M059J (cell line): ENCODE measurements around the gene YIPF6. TPM values are rescaled to one million over a fixed set of nuclear protein-coding genes. Genes with fewer than 3 reads are reported as not detected.
"Not testable (repeated sequence)": the region's sequence is repeated elsewhere in the genome, so short reads cannot be mapped to it uniquely, and the experiment has no call there.

Experiments
- DNase-seq: peaks from one replicate; pipeline ENCODE4 v3.0.0-alpha.2; 2012; ENCODE audit warnings: low read depth
- total RNA-seq: library from RNA; depleted of rRNA; stranded (reverse); fragments of >200 nt; shearing (Covaris generic); gene quantifications from 2 replicates; pipeline ENCODE4 v1.2.3, GENCODE V29; 2014; rRNA removed

YIPF6 gene, protein sequence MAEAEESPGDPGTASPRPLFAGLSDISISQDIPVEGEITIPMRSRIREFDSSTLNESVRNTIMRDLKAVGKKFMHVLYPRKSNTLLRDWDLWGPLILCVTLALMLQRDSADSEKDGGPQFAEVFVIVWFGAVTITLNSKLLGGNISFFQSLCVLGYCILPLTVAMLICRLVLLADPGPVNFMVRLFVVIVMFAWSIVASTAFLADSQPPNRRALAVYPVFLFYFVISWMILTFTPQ
- total RNA-seq: 29.1 and 46.8 TPM in 2 replicates

DNA sequence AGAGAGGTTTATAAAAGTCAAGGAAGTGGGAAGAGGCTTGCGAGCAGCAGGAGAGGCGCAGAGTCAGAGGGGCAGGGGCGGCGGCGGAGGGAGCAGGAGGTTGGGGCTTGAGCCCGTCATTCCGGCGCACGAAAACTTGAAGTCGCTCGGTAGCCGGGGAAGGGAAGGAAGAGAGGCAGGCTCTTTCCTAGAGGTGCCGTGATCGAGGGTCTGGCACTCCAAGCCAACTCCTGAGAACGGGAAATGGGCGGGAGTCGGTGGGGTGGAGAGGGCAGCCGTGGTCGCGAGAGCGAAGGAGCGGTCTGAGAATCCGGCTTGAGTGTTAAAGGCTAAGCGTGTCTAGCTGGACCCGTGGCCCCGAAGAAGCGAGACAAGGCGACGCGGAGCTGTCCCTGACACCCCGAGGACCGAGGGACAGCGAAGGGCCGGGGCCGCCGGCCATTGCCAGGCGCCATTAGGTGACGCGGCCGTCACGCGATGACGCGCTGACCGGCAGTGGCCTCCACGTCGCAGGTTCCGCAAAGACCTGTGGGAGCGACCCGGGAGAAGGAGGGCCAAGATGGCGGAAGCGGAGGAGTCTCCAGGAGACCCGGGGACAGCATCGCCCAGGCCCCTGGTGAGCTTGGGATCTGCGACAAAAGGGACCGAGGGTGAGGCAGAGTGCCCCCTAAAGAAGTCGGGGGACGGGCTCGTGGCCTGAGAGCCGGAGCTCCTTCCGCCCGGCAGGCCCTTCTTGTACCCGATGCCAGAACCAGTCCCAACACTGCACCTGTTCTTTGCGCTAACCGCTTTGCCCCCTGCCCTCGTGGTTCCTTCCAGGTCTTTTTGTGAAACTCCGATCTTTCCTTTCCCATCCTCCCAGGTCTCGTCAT, at the start of gene YIPF6:
Gene YIPF6, plus strand, starts transcription at position 544 of the 872 bp plus-strand sequence. Its CDS starts 16 bp downstream, at position 560.
- peak; percentile 85 for DNase-seq

DNA sequence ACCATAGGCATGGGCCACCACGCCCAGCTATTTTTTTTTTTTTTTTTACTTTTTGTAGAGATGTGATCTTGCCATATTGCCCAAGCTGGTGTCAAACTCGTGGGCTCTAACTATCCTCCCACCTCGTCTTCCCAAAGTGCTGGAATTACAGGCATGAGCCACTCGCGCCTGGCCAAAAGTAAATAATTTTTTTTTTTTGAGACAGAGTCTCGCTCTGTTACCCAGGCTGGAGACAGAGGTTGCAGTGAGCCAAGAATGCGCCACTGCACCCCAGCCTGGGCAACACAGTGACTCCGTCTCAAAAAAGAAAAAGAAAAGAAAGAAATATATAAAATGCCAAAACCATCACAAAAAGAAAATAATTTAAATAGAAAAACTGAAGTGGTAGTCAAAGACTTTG, 47.1 kb upstream of the YIPF6 start:
- no peak for DNase-seq

DNA sequence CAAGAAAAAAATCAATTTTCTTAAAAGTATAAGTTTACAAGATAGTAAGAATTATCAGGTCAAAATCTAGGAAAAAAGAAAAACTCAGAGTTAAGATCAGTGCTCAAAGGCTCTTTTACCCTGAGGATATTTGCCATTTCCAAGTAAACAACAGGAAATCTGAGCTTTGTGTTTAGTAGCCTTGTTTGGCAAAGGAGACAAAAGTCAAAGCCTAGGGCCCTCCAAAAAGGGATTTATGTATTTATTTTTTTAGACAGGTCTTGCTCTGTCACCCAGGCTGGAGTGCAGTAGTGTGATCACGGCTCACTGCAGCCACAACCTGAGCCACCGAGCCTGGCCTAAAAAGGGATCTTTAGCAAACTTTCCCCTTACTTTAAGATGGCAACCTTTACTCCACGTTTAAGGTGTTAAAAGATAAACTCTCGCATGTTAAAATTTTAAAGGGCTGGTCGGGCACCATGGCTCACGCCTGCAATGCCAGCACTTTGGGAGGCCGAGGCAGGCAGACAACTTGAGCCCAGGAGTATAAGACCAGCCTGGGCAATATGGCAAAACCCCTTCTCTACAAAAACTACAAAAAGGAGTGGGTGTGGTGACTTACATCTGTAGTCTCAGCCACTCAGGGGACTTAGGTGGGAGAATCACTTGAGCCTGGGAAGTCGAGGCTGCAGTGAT, 44.2 kb upstream of the YIPF6 start:
- peak; percentile 63 for DNase-seq

DNA sequence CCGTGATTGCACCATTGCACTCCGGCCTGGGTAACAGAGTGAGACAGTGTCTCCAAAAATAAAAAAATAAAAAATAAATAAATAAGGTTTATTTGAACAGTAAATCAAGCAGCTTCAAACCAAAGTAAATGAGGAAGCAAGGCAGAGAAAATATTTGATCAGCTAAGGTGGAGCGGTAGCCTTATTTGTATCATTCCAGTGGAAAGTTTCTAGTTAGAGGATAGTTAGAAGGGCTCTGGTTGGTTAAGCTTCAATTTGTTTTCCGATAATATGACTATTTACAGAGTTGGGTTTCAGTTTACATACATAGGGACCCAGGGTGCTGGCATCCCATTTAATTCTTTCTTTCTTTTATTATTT, 43.7 kb upstream of the YIPF6 start:
- no peak for DNase-seq

DNA sequence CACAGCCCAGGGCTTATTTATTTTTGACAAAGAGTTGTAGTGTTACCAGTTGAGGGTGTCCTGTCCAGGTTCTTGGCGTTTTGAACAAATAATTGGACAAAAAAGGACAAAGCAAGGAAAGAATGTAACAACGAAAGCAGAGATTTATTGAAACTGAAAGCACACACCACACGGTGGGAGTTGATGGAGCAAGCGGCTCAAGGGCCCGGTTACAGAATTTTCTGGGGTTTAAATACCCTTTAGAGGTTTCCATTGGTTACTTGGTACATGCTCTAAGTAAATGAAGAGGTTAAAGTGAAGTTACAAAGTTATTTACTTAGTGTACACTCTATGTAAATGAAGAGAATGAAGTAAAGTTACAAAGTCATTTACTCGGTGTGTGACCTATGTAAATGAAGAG, 37.8 kb upstream of the YIPF6 start:
- DNase-seq: peak; percentile 21

DNA sequence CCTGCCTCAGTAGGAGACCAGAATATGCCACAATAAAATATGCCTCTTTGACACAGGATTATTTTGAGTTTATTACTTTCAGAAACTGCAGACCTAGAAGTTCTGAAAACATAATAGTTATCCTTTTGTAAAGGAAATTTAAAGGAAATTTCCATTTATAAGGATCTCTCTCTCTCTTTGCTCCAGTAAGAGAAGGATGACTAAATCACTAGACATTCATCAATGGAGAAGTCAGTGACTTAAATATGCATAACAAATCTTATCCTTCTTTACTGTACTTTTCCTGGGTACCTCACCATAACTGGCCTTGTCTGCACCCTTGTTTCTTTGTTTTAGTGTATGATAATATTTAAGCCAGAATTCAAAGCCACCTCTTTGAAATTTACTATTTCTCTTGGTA, 37.3 kb upstream of the YIPF6 start:
- peak; percentile 28 for DNase-seq

DNA sequence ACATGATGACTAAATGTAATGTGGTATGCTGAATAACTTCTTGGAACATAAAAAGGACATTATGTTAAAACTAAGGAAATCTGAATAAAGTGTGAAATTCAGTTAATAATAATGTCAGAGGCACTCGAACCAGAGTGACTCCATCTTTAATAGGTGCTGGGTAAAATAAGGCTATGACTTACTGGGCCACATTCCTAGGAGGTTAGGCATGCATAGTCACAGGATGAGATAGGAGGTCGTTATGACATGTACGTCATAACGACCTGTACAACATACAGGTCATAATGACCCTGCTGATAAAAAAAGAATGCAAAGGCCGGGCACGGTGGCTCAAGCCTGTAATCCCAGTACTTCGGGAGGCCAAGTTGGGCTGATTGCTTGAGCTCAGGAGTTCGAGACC, 36.7 kb upstream of the YIPF6 start:
- DNase-seq: peak; percentile 78

DNA sequence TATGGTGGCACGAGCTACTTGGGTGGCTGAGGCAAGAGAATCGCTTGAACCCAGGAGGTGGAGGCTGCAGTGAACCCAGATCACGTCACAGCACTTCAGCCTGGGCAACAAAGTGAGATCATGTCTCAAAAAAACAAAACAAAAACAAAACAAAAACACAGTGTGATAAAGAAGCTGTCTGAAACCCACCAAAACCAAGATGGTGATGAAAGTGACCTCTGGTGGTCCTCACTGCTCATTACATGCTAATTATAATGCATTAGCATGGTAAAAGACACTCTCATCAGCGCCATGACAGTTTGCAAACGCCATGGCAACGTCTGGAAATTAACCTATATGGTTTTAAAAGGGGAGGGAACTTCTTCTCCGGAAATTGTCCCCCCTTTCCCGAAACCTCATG, 36.2 kb upstream of the YIPF6 start:
- peak; percentile 78 for DNase-seq

DNA sequence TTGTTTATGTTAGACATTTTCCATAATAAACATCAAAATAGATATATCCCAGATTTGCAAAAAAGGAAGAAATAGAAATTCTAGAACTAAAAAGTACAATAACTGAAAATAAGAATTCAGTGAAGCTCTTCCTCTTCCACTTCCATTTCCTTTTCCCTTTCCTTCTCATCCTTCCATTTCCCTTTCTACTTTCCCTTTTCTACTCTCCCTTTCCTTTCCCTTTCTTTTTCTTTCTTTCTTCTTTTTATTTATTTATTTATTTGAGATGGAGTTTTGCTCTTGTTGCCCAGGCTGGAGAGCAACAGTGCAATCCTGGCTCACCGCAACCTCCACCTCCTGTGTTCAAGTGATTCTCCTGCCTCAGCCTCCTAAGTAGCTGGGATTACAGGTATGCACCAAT, 35.0 kb upstream of the YIPF6 start:
- no peak for DNase-seq

DNA sequence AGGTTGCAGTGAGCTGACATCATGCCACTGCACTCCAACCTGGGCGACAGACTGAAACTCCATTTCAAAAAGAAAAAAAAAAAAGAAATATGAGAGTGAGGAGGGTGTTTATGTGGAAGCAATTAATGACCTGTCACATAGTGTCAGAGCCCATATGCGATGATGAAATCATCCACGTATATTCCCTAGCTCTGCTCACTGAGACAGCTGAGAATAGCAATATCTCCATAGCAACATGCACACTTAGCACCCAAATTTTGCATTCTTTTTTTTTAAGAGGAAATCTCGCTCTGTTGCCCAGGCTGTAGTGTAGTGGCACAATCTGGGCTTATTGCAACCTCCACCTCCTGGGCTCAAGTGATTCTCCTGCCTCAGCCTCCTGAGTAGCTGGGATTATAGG, 34.1 kb upstream of the YIPF6 start:
- no peak for DNase-seq

DNA sequence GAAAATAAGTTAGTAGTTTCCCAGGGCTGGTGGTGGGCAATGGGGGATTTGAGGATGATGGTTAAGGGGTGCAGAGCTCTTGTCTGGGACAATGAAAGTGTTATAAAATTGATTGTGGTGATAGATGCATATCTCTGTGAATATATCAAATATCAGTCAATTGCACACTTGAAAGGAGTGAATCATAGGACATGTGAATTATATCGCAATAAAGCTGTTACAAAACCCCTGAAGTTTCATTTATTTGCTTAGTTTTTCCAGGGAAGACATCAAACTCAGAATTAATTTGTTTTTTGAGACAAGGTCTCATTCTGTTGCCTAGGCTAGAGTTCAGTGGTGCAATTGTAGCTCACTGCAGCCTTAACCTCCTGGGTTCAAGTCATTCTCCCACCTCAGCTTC, 17.9 kb upstream of the YIPF6 start:
- DNase-seq: no peak

DNA sequence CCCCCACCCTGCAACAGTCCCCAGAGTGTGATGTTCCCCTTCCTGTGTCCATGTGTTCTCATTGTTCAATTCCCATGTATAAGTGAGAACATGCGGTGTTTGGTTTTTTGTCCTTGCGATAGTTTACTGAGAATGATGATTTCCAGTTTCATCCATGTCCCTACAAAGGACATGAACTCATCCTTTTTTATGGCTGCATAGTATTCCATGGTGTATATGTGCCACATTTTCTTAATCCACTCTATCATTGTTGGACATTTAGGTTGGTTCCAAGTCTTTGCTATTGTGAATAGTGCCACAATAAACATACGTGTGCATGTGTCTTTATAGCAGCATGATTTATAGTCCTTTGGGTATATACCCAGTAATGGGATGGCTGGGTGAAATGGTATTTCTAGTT, 12.7 kb upstream of the YIPF6 start:
- DNase-seq: not testable (repeated sequence)

DNA sequence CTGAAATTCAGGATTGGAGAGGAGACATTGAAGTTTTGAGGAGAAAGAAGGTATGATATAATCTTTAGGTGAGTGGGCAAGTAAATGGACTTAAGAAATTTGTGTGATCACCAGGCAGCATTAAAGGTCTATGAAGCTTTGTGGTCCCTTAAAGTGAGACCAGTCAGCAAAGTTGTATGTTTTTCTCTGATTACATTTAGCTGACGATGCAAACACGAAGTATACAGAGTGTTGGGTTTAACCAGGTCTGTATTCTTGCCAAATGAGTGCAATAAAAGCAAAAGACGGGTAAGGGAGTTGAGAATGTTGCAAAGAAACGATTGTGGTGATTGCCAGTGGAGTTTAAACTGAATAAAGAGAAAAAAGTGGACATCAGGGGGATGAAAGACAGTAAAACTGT, 11.6 kb upstream of the YIPF6 start:
- no peak for DNase-seq

DNA sequence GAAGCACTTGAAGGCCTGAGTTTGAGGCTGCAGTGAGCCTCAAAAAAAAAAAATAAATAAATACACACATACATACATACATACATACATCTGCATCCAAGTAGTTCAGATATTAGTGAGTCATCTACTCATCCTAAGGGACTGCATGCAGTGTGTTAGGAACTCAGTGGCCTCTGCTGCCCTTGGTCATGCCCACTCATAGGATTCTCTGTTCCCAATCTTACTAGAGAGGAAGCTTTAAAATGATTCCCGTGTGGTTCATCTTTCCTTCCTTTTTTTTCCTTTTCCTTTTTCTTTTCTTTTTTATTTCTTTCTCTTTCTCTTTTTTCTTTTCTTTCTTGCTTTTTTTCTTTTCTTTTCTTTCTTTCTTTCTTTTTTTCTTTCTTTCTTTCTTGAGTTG, 10.9 kb upstream of the YIPF6 start:
- DNase-seq: no peak

DNA sequence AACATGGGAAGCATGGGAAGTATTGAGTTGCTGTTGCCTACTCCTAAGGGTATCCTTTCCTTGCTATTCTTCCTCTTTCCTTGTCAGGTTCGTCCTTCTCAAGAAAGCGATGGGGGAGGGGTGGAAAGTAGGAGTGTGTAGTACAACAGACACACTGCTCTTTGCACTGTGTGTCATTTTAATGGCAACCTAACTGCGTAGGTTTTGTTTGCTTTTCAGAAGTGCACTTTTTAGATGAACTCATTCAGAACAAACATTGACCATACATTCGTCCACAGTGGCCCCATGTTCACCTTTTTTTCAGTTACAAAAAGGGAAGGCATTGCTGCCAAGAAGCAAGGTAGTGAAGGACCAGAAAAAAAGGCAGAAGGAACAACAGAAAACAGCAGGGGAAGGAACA, 10.2 kb upstream of the YIPF6 start:
- DNase-seq: no peak

DNA sequence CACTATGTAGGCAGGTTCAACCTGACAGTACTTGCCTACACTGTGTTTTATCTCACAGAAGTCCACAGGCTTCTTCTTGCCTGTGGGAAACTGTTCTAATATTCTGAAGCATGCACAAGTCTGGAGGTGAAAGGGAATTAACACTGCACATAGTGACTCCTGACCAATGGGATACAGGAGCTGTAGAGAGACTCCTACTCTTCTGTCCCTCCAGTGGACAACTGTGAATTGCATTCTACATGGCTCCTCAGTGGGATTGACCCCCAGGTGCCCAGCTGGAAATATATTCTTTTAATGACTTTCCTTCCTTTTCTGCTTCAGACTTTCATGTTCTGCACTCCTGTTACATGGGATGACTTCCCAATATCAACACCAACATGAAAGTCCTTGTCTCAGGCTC, 8.2 kb upstream of the YIPF6 start:
- peak; percentile 62 for DNase-seq

DNA sequence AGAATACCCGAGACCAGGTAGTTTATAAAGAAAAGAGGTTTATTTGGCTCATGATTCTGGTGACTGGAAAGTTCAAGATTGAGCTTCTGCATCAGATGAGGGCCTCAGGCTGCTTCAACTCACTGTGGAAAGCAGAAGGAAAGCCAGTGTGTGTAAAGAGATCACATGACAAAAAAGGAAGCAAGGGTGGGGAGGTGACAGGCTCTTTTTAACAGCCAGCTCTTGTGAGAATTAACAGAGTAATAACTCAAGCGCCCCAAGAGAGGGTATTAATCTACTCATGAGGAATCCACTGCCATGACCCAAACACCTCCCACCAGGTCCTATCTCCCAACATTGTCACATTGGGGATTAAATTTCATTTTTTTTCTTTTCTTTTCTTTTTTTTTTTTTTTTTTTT, 6.3 kb upstream of the YIPF6 start:
- DNase-seq: no peak

DNA sequence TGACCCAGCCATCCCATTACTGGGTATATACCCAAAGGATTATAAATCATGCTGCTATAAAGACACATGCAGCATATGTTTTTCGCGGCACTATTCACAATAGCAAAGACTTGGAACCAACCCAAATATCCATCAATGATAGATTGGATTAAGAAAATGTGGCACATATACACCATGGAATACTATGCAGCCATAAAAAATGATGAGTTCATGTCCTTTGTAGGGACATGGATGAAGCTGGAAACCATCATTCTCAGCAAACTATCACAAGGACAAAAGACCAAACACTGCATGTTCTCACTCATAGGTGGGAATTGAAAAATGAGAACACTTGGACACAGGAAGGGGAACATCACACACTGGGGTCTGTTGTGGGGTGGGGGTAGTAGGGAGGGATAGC, 5.1 kb upstream of the YIPF6 start:
- not testable (repeated sequence) for DNase-seq

DNA sequence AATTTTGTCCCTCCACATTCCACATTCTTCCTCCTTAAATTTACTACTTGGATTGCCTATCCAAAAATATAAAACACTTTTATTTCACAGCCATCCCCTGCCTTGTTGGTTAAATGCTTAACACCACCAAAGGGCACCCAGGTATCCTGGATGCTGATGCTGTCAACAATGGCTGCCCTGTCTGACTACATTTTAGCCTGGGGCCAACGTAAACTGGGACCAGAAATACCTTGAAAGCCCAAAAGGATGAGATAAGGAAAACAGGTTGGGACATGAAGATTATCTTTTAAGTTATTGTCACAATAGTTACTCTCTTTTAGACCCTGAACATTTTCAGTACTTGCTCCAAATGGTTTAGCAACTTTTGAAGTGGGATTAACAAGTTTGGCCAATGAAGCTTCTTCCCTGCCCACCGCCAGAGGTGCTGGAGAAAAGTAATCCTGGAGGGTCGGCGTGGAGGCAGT, 775 bp upstream of the YIPF6 start:
- DNase-seq: no peak

DNA sequence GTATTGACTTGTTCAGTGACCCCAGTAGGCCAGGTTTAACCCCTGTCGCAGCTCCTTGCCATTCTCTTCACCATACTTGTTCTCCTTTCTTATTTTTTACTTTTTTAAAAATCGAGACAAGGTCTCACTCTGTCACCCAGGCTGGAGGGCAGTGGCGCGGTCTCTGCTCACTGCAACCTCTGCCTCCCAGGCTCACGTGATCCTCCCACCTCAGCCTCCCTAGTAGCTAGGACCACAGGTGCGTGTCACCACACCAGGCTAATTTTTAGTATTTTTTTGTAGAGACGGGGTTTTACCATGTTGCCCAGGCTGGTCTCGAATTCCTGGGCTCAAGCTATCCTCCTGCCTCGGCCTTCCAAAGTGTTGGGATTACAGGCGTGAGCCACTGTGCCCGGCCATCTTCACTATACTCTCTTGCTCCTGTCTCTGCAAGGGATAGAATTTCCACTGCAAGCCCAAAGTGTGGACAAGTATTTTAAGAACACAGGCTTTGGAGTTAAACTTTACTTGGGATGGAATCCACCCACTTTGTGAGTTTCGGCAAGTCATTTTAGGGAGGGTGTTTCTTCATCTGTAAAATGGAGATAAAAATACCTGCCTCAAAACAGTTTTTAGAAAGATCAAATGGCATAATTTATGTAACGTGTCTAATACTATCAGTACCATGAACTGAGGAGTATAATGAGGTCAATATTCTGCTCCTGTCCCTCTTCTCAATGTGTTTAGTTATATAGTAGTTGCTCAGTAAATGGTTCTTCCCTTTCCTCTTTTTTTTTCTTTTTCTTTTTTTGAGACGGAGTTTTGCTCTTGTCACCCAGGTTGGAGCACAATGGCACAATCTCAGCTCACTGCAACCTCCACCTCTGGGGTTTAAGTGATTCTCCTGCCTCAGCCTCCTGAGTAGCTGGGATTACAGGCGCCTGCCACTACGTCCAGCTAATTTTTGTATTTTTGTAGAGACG, 973 bp downstream of the YIPF6 start:
- no peak for DNase-seq

DNA sequence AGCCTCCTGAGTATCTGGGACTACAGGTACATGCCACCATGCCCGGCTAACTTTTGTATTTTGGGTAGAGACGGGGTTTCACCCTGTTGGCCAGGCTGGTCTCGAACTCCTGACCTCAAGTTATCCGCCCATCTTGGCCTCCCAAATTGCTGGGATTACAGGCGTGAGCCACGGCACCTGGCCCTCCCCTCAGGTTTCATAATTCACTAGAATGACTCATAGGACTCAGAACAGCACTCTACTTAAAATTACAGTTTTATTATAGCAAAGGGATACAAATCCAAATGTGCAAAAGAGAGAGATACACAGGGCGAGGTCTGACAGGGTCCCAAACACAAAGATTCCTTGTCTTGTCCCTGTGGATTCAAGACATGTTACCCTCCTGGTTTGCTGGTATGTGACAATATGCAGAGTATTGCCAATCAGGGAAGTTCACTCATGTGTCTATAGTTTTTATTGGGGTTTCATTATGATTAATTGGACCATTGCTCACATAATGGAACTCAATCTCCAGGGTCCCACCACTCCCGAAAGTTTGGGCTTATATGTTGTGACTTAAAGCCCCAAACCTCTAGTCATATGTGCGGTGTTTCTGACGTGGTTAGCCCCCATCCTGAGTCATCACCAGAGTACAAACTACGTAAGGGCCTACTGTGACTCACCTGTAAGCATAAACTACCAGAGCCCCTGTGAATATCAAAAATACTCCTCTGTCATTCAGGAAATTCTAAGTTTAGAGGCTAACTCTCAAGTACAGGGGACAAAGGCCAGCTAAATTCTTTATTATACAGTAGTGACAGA, 5.2 kb downstream of the YIPF6 start:
- DNase-seq: peak; percentile 90
